ENCODE results near the gene KRI1.

The KRI1 gene

GRCh38 chr19:10587022-10587838 lies 21.4 kb upstream of the KRI1 start, which contains the start of gene AP1M2:
AP1M2 (minus strand) TSS chr19:10587312; CDS start chr19:10587231, 81 bp downstream.
- no peak within 1 kb of the TSS for H3K4me3 ChIP-seq (replicated peaks; ENCODE audit: low read depth, low read length)
- TF ChIP-seq, protein P1, sequence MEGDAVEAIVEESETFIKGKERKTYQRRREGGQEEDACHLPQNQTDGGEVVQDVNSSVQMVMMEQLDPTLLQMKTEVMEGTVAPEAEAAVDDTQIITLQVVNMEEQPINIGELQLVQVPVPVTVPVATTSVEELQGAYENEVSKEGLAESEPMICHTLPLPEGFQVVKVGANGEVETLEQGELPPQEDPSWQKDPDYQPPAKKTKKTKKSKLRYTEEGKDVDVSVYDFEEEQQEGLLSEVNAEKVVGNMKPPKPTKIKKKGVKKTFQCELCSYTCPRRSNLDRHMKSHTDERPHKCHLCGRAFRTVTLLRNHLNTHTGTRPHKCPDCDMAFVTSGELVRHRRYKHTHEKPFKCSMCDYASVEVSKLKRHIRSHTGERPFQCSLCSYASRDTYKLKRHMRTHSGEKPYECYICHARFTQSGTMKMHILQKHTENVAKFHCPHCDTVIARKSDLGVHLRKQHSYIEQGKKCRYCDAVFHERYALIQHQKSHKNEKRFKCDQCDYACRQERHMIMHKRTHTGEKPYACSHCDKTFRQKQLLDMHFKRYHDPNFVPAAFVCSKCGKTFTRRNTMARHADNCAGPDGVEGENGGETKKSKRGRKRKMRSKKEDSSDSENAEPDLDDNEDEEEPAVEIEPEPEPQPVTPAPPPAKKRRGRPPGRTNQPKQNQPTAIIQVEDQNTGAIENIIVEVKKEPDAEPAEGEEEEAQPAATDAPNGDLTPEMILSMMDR (IDR thresholded peaks at IDR 0.05; ENCODE audit: low read length, missing control alignments) = no peak

GRCh38 chr19:10586396-10586795 lies 20.6 kb upstream of the KRI1 start:
- DNase-seq (ENCODE audit: low read depth) = no peak
- TF ChIP-seq, protein P1 (IDR thresholded peaks at IDR 0.05; ENCODE audit: low read length, missing control alignments) = no peak
- H3K4me3 ChIP-seq (replicated peaks; ENCODE audit: low read depth, low read length) = no peak overlapping the region

More at GRCh38 chr19:10587022-10587838, 21.4 kb upstream of the KRI1 start, which contains the start of gene AP1M2:
- DNase-seq (ENCODE audit: low read depth) = no peak

DNA sequence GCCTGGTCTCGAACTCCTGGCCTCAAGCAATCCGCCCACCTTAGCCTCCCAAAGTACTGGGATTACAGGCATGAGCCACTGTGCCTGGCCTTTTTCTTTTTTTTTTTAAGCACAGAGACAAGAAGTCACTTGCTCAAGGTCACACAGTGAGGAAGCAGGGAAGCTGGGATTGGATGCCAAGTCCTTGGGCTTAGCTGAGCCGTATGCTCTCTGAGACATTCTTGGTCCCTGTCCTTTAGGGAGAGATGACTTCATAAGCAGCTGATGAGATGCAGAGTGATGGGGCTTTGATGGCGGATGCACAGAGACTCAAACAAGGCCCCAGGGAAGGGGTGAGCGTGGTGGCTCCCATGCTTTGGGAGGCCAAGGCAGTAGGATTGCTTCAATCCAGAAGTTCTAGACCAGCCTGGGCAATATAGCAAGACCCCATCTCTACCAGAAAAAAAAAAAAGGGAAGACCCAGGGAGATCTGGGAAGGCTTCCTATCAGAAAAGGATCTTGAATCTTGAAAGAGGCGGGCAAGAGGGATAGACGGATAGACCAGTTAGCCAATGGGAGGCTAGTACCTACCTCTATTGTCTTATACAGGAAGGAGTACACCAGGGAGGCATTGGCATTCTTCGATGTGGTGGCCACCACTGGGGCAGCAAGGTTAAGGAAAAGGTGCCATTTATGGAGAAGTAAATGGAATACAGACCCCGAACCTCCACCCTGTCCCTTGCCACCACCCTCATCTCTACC lies 17.4 kb upstream of the KRI1 start:
- no peak overlapping the region for H3K4me3 ChIP-seq (replicated peaks; ENCODE audit: low read depth, low read length)
- TF ChIP-seq, protein P1 (IDR thresholded peaks at IDR 0.05; ENCODE audit: low read length, missing control alignments) = no peak
- no peak for DNase-seq (ENCODE audit: low read depth)

DNA sequence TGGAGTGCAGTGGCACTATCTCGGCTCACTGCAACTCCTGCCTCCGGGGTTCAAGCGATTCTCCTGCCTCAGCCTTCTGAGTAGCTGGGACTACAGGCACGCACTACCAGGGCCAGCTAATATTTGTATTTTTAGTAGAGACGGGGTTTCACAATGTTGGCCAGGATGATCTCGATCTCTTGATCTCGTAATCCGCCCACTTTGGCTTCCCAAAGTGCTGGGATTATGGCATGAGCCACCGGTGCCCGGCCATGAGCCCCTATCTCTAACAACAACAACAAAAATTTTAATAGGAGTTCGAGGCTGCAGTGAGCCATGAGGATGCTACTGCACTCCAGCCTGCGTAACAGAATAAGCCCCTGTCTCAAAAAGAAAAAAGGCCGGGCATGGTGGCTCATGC lies 16.3 kb upstream of the KRI1 start:
- TF ChIP-seq, protein P1 (IDR thresholded peaks at IDR 0.05; ENCODE audit: low read length, missing control alignments) = no peak
- DNase-seq (ENCODE audit: low read depth) = no peak
- H3K4me3 ChIP-seq (replicated peaks; ENCODE audit: low read depth, low read length) = no peak overlapping the region

DNA sequence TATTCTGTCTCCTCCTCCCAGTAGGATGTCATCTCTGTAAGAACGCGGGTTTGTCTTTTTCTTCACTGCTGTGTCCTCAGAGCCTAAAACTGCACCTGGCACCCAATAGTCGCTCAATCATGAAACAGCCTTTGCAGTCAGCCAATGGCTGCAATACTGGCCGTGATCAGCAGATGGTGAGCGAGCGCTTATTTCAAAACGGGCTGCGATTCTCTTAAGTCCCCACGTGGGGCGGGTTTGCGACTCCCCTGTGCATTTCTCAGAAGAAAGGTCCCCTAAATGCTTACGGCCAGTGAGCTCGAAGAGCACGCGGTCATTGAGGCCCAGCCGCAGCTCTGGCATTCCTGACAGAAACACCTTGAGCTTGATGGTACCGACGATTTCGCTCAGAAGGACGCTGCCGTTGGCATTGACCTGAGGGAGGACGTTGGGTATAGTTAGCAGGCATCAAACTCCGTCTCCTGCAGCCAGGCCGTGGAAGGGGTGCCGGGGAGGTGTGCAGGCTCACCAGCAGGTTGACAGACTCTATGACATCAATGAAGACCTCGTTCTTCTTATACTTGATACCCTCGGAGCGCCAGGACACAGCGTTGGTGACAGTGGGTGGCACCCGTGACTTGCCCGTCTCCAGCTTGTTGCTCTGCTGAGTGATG lies 15.3 kb upstream of the KRI1 start:
- H3K4me3 ChIP-seq (replicated peaks; ENCODE audit: low read depth, low read length) = no peak overlapping the region
- TF ChIP-seq, protein P1 (IDR thresholded peaks at IDR 0.05; ENCODE audit: low read length, missing control alignments) = peak; percentile 98
- peak; percentile 94 for DNase-seq (ENCODE audit: low read depth)

DNA sequence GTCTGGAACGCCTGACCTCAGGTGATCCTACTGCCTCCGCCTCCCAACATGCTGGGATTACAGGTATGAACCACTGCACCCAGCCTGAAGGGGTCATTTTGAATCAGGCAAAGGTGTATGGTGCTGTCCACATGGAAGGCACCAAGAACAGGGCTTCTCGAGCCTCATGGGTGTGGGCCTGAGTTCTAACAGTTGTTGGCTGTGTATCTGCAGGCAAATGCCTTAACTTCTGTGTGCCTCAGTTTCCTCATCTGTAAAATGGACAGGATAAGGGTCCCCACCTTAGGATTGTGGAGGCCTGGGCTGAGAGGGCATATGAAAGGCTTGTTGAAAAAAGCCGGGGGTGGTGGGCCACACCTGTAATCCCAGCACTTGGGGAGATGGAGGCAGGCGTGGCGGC lies 12.1 kb upstream of the KRI1 start:
- no peak for DNase-seq (ENCODE audit: low read depth)
- no peak overlapping the region for H3K4me3 ChIP-seq (replicated peaks; ENCODE audit: low read depth, low read length)
- TF ChIP-seq, protein P1 (IDR thresholded peaks at IDR 0.05; ENCODE audit: low read length, missing control alignments) = no peak
